GM18499 (cell line): ENCODE results near the gene RASGEF1C.

Experiments used
- ATAC-seq: cut with Tn5 transposase; IDR thresholded peaks from one replicate; pipeline ENCODE4 v1.9.1; 2021; ENCODE audit warnings: moderate number of reproducible peaks; ENCODE audit not compliant: insufficient read depth, unreplicated experiment

Gene RASGEF1C

GRCh38 chr5:180138976-180139730 is 69.9 kb downstream of the RASGEF1C start:
- ATAC-seq = no peak

GRCh38 chr5:180138214-180138975 is 70.6 kb downstream of the RASGEF1C start:
- ATAC-seq = no peak

- ATAC-seq = no peak
Measured at GRCh38 chr5:180137401-180138213, 71.4 kb downstream of the RASGEF1C start.

- ATAC-seq = no peak
Measured at GRCh38 chr5:180136630-180137381, 72.2 kb downstream of the RASGEF1C start.

DNA sequence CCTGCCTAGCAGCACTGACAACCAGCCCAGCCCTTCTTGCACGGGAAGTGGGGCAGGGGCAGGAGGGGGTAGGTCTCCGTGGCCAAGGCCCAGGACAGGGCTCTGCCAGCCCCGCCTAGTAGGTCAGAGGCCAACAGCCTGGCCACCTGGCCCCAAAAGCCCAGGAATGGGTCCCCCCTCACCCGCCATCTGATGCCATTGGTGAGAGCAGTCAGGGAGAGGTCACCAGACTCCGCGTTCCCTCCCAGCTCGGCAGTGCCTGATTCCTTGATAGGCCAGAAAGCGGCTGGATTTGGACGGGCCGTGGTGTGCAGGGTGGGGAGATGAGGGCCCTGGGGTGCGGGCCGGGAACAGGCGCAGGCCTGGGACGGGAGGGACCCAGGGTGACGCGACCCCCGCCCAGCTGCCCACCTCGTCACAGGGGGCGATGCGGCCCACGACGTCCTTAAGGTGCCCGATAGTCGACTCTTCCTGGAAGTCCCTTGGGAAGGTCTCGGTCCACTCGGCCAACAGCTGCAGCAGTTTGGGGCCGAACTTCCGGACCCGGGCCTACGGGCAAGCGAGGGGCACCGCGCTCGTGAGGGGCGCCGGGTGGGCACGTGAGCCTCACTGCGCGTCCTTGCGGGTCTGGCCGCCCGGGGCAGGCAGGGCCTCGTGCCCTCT is 72.9 kb downstream of the RASGEF1C start:
- no peak for ATAC-seq

- ATAC-seq = no peak
Measured at GRCh38 chr5:180135128-180135955, 73.7 kb downstream of the RASGEF1C start.

GRCh38 chr5:180133971-180134508 is 75.0 kb downstream of the RASGEF1C start:
- no peak for ATAC-seq

DNA sequence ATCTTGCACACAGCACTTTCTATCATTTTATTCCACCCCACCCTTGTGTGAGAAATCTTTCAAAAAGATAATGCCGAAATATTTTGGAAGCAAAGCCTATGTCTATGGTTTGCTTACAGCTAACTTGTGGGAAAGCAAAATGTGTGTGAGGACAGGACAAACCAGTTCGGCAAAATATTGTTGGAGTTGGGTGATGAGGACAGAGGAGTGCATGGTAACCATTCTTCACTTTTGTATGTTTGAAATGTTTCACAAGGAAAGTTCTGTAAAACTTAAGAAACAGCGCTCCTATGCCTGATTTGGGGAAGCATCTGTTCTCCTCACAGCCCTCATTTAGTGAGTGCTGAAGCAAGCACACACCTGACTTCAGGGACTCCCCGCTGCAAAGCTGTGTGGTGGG is 75.5 kb downstream of the RASGEF1C start:
- ATAC-seq = no peak

GRCh38 chr5:180133060-180133459 is 76.0 kb downstream of the RASGEF1C start:
- no peak for ATAC-seq

DNA sequence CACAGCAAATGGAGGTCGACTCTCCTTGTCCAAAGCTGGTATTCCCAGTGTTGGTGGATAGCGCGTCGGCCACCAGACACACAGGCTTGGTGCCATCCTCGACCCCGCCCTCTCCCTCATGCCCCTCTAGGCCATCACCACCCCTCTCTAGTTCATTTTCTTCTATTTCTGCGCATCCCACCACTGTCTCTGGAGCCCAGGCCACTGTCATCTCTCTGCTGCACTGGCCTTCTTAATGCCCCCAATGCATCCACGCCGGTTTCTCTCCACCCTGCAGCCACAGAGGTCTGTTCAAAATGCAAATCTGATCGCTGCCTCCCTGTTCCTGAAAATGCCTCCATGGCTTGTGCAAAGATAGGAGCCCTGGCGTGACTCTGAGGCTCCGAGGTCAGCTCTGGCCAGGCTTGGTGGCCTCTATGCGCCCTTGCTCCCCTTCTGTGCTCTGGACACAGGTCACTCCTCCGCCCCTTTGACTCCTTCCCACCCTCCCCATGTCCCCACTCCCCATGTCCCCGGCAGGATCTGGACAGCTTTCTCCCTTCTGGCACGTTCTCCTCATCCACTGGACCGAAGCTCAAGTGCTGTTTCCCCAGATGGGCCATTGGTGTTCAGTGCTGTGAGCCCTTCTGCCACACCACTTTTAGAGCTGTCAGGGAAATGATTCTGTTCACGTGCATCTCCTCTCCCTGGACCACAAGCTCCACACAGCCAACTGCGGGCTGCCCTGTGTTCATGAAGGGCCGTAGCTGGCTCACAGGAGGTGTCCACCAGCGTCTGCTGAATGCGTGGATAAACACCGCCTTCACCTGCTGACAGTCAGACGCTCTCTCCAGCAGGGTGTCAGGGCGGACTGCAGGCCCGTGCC is 77.9 kb downstream of the RASGEF1C start:
- no peak for ATAC-seq

DNA sequence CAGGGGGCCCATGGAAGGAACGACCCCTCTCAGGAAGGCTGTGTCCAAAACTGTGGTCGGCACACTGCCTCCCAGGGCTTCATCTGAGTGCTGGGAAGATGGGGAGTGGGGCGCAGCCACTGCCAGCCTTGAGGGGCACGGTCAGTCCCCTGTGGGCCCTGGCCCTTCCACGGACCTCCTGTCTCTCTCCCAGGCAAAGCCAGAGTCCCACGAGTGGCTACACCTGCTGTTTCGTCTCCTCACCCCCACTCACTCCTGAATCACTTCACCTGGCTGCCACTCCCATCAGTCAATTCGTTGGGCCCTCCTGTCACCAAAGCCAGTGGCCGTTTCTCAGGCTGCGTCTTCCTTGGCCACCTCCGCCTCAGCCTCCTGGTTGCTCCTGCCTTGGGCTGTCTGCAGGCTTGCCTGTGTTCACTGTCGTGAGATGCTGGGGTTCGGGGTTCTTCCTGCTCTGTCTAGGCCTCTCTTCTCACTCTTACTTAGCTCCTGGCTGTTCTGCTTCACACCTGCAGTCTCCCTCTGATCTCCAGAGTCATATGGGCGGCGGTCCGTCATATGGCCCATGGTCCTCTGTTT is 78.6 kb downstream of the RASGEF1C start:
- no peak for ATAC-seq

DNA sequence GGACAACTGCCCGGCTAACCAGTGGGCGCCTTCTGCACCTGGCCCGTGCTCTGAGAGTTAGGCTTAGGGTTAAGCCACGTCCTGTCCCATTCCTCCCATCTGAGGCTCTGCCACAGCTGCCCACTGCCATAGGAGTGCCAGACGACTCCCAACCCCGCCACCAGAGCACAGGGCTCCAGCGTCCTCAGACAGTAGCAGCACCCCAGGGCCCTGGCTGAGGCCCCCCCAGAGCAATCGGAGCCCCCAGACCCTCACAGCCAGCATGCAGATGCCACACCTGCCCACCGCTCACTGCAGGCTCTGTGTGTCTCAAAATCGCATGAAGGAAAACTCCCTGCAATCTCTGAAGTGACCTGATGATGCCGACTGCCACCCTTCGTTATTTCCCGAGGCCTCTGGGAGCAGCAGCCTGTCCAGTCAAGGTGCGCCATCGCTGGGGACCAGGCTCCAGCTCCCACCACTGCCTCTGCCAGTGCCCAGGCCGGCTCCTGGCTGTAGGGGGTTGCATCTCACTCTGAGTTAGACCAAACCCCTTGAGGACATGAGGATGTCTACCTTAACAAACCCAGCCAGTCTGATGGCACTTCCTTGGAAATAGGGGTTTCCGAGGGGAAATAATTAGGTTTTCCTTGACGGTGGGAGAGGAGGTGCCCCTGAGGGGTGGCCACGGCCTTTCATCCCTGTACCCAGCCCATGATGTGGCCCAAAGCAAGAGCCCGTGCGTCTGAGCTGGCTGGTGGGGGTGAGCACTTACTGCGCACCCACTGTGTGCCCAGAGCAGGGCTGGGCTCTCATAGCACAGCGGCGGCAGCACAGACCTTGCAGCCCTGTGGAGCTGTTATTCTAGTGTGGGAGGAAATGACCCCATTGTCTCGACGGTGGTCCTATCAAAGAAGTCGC is 79.5 kb downstream of the RASGEF1C start:
- no peak for ATAC-seq

DNA sequence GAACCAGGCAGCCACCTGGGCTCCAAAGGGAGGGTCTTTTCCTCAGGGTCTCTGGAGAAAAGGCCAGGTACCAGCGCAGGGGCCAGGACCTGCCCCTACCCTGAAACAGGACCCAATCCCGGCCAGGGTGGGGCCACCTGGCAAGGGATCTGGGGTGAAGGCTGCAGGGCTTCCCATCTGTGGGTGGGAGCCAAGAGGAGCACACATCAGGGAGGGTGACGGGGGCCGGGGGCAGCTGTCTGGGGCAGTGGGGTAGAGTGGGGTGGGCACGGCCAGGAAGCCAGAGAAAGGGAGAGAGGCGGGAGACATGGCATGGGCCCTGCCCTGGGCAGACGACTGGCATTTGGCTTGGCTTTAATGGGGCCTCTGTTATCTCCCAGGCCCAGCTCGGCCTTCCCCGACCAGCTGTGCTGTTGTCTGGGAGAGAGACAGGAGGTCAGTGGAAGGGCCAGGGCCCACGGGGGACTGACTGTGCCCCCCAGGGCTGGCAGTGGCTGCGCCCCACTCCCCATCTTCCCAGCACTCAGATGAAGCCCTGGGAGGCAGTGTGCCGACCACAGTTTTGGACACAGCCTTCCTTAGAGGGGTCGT is 80.2 kb downstream of the RASGEF1C start:
- no peak for ATAC-seq

DNA sequence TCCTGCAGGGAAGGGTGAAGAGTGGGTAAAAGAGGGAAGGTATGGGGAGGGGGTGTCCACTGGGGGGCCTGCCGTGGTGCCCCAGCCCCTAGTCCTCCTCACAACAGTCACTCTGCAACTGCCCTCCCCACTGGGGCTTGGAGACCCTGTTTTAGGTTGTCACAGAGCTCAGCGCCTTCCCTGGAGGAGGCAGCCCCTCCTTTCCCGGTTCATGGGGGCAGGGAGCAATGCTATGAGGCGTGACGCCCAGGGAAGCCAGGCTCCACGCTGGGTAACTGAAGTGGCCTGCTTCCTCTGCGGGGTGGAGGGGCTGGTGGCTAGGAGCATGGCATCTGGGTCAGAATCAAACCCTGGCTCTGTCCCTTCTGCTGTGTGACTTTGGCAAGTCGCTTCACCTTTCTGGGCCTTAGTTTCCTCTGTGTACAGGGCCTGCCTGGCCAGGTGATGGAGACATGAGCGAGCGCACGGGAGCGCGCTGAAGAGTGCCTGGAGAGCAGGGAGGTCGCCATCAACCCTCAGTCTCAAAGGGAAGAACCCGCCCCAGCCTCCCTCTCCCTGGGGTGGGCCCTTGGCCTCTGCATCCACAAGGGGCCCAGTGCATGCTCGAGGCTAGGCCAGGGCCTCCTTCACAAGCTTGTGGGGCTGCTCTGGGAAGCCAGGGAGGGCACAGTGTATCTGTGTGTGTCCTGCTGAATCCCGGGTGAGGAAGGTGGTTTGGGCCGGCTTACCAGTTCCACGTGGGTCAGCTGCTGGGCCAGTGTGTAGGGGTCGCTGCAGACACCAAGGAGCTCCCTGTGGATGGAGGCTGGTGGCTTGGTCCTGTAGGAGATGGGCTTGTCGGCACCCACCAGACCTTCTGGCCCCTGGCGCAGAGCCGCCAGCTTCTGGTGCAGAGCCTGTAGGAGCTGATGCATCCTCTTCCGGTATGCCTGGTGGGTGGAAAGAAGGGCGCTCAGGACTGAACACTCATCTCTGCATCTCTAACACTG is 81.0 kb downstream of the RASGEF1C start:
- no peak for ATAC-seq
